ENCODE results near the gene MIA2. TPM values are rescaled to one million over a fixed set of nuclear protein-coding genes. Genes with fewer than 3 reads are reported as not detected.

The MIA2 gene
- total RNA-seq, 2 donors from 2014 or later = 16.8 to 26.5 TPM

- WGBS, 2 experiments (ENCODE audit: insufficient coverage in 1 of 2, insufficient read length in 1 of 2) = 85% methylated on average over 2 to 4 of the region's 4 CpGs
These were observed 150.5 kb downstream of the MIA2 start for GRCh38 chr14:39384177-39384576.

GRCh38 chr14:39393289-39393688 is 159.6 kb downstream of the MIA2 start:
- H3K27ac Mint-ChIP-seq = no peak overlapping the region
- 73% methylated on average over 1 of the region's 1 CpG; no CpG with 5 or more reads in 1 of the 2 experiments for WGBS, 2 experiments (ENCODE audit: insufficient coverage in 1 of 2, insufficient read length in 1 of 2)
- H3K4me1 ChIP-seq (ENCODE audit: control insufficient read depth, insufficient read depth, low read length) = no peaks in the 10 kb centered on the region
- no peak overlapping the region for H3K9ac ChIP-seq (ENCODE audit: extremely low read depth, low read length, poor library complexity, severe bottlenecking)
- H3K36me3 Mint-ChIP-seq (ENCODE audit: low read depth) = peaks cover 7% of the 10 kb centered on the region
- no peaks in the 10 kb centered on the region for H3K9me3 Mint-ChIP-seq
- peaks cover 14% of the 10 kb centered on the region for H3K36me3 ChIP-seq (ENCODE audit: control insufficient read depth, insufficient read depth, low read length)
- no peaks in the 10 kb centered on the region for H3K4me1 Mint-ChIP-seq
- no peaks in the 10 kb centered on the region for H3K27me3 Mint-ChIP-seq (ENCODE audit: insufficient read depth)
- TF ChIP-seq CTCF (conservative IDR thresholded peaks at IDR 0.05) = no peak
- no peaks in the 10 kb centered on the region for H3K9me3 ChIP-seq (ENCODE audit: control insufficient read depth, low read length)
- no peaks in the 10 kb centered on the region for H3K27me3 ChIP-seq (ENCODE audit: control insufficient read depth, insufficient read depth, low read length, poor library complexity, severe bottlenecking)
- H3K4me3 Mint-ChIP-seq = no peak overlapping the region
- no peak for DNase-seq
- no peak overlapping the region for H3K4me3 ChIP-seq (ENCODE audit: low read length)
- no peak overlapping the region for H3K27ac ChIP-seq (ENCODE audit: low read depth, low read length)

More at GRCh38 chr14:39384177-39384576, 150.5 kb downstream of the MIA2 start:
- Mint-ChIP-seq H3K27ac (no peak overlapping the region), H3K27me3 (ENCODE audit: insufficient read depth) (no peaks in the 10 kb centered on the region), H3K36me3 (ENCODE audit: low read depth) (peaks cover 1% of the 10 kb centered on the region), H3K9me3 (no peaks in the 10 kb centered on the region), H3K4me1 (peaks cover 3% of the 10 kb centered on the region), H3K4me3 (no peak overlapping the region)
- Histone ChIP-seq H3K4me1 (ENCODE audit: control insufficient read depth, insufficient read depth, low read length) (no peaks in the 10 kb centered on the region), H3K27me3 (ENCODE audit: control insufficient read depth, insufficient read depth, low read length, poor library complexity, severe bottlenecking) (no peaks in the 10 kb centered on the region), H3K36me3 (ENCODE audit: control insufficient read depth, insufficient read depth, low read length) (no peaks in the 10 kb centered on the region), H3K9ac (ENCODE audit: extremely low read depth, low read length, poor library complexity, severe bottlenecking) (no peak overlapping the region), H3K4me3 (ENCODE audit: low read length) (no peak overlapping the region), H3K9me3 (ENCODE audit: control insufficient read depth, low read length) (no peaks in the 10 kb centered on the region), H3K27ac (ENCODE audit: low read depth, low read length) (no peak overlapping the region)
- no peak for TF ChIP-seq CTCF (conservative IDR thresholded peaks at IDR 0.05)
- no peak for DNase-seq

GRCh38 chr14:39395555-39396254 is 162.0 kb downstream of the MIA2 start:
- Histone ChIP-seq H3K27me3 (ENCODE audit: control insufficient read depth, insufficient read depth, low read length, poor library complexity, severe bottlenecking) (no peaks in the 10 kb centered on the region), H3K27ac (ENCODE audit: low read depth, low read length) (no peak overlapping the region), H3K4me3 (ENCODE audit: low read length) (no peak overlapping the region), H3K36me3 (ENCODE audit: control insufficient read depth, insufficient read depth, low read length) (peaks cover 28% of the 10 kb centered on the region), H3K4me1 (ENCODE audit: control insufficient read depth, insufficient read depth, low read length) (no peaks in the 10 kb centered on the region), H3K9me3 (ENCODE audit: control insufficient read depth, low read length) (no peaks in the 10 kb centered on the region), H3K9ac (ENCODE audit: extremely low read depth, low read length, poor library complexity, severe bottlenecking) (no peak overlapping the region)
- 86% methylated on average over 1 of the region's 4 CpGs; no CpG with 5 or more reads in 1 of the 2 experiments for WGBS, 2 experiments (ENCODE audit: insufficient coverage in 1 of 2, insufficient read length in 1 of 2)
- peak; percentile 45 for DNase-seq
- H3K27ac Mint-ChIP-seq = no peak overlapping the region
- TF ChIP-seq CTCF (conservative IDR thresholded peaks at IDR 0.05) = no peak
- no peaks in the 10 kb centered on the region for H3K4me1 Mint-ChIP-seq
- H3K4me3 Mint-ChIP-seq = no peak overlapping the region
- no peaks in the 10 kb centered on the region for H3K27me3 Mint-ChIP-seq (ENCODE audit: insufficient read depth)
- H3K9me3 Mint-ChIP-seq = no peaks in the 10 kb centered on the region
- H3K36me3 Mint-ChIP-seq (ENCODE audit: low read depth) = peaks cover 15% of the 10 kb centered on the region
